A204.1 (cell line): ENCODE results near the gene MTHFSD.

Source experiments
- FAIRE-seq: peaks from 2 replicates; lab custom pipeline; 2012; peaks lifted over from hg19 to GRCh38; lab: Jason Lieb, UNC

MTHFSD gene

DNA sequence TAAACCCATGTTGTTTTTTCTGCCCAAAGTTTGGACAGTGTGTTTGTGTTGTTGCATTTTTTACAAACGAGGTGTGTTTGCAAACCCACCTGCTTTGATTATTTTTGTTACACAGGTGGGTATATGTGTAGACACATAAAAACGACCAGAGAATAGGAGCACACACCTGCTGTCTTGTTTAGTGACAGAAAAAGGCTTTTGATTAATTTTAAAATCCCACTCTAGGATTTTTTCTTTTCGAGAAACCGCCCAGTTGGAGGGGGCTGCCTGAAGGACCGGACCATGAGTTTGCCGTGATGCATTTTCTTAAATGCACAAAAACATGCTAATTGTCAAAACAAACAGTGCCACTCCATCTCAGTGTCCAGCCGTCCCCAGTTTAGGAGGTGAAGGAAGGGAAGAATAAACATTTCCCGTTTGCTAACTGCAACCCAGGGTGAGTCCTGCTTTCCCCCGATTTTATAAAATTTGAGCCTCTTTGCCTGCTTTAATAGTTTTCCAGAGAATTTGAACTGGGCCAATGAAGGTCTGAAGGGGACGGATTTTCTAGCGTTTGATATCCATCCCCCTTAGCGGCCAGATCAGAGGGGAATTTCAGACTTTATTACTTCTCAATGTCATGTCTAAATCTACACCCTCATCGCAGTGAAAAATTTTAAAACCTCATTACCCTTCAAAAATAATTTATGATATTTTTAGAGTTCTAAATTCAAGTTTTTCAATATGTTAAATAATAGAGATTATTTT is 14.8 kb upstream of the MTHFSD start:
- FAIRE-seq, result no peak

DNA sequence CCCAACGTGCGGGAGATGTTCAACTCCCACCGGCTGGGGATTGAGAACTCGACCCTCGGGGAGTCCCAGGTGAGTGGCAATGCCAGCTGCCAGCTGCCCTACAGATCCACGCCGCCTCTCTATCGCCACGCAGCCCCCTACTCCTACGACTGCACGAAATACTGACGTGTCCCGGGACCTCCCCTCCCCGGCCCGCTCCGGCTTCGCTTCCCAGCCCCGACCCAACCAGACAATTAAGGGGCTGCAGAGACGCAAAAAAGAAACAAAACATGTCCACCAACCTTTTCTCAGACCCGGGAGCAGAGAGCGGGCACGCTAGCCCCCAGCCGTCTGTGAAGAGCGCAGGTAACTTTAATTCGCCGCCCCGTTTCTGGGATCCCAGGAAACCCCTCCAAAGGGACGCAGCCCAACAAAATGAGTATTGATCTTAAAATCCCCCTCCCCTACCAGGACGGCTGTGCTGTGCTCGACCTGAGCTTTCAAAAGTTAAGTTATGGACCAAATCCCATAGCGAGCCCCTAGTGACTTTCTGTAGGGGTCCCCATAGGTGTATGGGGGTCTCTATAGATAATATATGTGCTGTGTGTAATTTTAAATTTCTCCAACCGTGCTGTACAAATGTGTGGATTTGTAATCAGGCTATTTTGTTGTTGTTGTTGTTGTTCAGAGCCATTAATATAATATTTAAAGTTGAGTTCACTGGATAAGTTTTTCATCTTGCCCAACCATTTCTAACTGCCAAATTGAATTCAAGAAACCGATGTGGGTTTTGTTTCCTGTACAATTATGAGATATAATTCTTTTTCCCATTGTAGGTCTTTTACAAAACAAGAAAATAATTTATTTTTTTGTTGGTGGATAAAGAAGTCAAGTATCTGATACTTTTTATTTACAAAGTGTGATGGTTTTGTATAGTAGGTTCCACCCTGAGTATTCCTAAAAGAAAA is 13.9 kb upstream of the MTHFSD start:
- peak; percentile 27 for FAIRE-seq

- no peak for FAIRE-seq
Observed at GRCh38 chr16:86567701-86568581, 12.9 kb upstream of the MTHFSD start.

- FAIRE-seq, result no peak
Observed at GRCh38 chr16:86566966-86567700, 12.1 kb upstream of the MTHFSD start.

- no peak for FAIRE-seq
Observed at GRCh38 chr16:86566601-86566965, 11.5 kb upstream of the MTHFSD start, which contains the start of gene FOXC2. FOXC2 (plus strand) TSS chr16:86566829; CDS start chr16:86567336, 507 bp downstream.

- no peak for FAIRE-seq
Observed at GRCh38 chr16:86565644-86566511, 10.8 kb upstream of the MTHFSD start.

DNA sequence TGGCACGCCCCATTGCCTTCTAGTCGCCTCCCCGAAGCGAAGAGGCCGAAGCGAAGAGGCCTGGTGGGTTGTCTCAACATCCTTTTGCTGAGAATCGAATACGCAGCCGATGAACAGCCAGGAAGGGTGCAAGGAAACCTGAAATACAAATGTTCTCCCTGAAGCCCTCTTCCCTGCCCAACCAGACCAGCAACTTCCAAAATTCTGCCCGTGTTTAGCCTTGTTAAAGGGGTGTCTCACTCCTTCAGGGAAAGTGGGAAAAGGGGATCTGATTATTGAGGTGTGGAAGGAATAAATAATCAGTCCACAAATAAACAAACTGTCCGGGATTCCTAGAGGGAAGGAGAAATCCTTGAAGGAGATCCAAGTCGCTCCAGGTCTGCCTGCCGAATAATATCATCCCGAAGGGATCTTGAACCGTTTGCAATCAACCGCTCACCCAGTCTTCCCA is 10.2 kb upstream of the MTHFSD start:
- no peak for FAIRE-seq

DNA sequence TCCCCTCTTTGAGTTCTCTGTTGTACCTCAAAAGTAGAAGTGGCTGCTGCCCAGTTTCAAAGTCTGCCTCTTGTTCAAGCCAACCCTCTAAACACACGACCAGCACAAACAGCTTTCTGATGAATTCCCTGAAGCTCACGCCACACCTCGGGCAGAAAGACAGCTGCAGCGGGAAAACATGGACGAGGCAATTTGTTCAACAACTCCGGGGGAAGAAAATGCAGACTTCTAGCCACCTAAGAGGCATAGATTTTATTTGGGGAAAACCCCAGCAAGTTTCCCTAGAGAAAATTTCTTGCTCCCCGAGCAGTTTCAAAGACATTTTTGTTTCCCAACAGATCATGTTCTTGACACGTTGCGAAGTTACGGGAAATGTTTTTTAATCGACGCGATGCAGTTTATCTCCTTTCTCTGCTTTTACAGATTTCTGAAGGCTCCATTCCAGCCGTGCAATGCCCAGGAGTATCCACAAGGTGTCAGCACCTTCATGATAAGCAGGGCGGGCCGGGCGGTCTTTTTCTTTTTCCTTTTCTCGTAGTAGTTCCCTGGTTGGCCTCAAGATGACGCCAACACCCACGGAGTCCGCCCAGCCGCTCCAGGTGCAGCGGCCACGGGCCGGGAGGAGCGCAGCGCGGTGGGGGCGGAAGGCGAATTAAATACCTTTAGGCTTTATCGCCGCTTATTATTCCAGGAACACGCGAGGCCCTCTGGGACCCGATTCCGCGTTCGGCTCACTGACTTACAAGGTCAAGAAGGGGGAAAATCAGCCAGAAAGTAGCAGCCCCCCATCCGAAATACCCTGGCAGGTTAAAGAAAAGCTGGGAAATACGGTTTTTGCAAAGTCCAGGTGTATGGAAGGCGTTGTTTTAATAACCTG is 8.7 kb upstream of the MTHFSD start:
- peak; percentile 87 for FAIRE-seq

DNA sequence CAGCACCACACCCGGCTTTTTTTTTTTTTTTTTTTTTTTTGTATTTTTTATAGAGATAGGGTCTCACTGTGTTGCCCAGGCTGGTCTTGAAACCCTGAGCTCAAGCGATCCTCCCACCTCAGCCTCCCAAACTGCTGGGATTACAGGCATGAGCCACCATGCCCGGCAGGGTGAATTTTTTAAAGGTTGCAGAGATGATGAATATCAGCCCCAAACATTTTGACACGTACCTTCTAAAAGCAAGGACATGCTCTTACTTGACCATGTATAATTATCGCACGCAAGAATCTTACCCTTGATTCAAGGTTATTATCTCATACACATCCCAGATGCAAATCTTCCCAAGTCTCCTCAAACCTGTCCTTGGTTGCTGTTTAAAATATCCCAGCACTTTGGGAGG is 7.3 kb upstream of the MTHFSD start:
- FAIRE-seq, result no peak

- no peak for FAIRE-seq
Observed at GRCh38 chr16:86559802-86560305, 4.8 kb upstream of the MTHFSD start.

- FAIRE-seq, result no peak
Observed at GRCh38 chr16:86558355-86559193, 3.5 kb upstream of the MTHFSD start.

- FAIRE-seq, result no peak
Observed at GRCh38 chr16:86557587-86557986, 2.6 kb upstream of the MTHFSD start.

- FAIRE-seq, result no peak
Observed at GRCh38 chr16:86556576-86556975, 1.5 kb upstream of the MTHFSD start.

- FAIRE-seq, result no peak
Observed at GRCh38 chr16:86555704-86556075, 655 bp upstream of the MTHFSD start.

GRCh38 chr16:86554599-86554916 is 477 bp downstream of the MTHFSD start:
- FAIRE-seq, result no peak

DNA sequence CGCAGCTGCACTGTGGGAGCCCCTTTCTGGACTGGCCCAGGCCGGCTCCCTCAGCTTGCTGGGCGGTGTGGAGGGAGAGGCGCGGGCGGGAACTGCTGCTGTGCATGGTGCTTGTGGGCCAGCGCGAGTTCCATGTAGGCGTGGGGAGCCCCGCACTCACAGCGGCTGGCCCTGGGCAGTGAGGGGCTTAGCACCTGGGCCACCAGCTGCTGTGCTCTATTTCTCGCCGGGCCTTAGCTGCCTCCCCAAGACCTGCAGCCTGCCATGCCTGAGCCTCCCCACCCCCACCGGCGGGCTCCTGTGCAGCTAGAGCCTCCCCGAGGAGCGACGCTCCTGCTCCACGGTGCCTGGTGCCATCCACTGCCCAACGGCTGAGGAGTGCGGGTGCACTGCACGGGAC is 1.7 kb downstream of the MTHFSD start:
- FAIRE-seq, result no peak

GRCh38 chr16:86550281-86550680 is 4.8 kb downstream of the MTHFSD start:
- FAIRE-seq, result no peak

DNA sequence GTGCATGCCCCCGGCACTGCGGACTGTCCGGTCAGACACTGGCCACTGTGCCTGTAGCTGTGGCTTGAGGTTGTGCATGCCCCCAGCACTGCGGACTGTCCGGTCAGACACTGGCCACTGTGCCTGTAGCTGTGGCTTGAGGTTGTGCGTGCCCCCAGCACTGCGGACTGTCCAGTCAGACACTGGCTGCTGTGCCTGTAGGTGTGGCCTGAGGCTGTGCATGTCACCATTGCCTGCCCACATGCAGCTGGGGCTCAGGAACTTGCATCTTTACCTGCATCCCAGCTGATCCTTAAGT is 5.2 kb downstream of the MTHFSD start:
- no peak for FAIRE-seq
